Endothelial cell of umbilical vein (primary cell): Measurements from ENCODE around the gene APMAP.

Source experiments
- CTCF ChIP-seq, 2 donors: IDR thresholded peaks; 1 replicate in 1 of 2; 2 replicates in 1 of 2; pipeline ENCODE4 v1.5.1; 2011; ENCODE audit warnings: low read length in 2 of 2, mild to moderate bottlenecking in 2 of 2, moderate library complexity in 2 of 2, control low read depth in 1 of 2, inconsistent platforms in 1 of 2, low read depth in 1 of 2; ENCODE audit not compliant: insufficient read depth in 1 of 2; ENCODE audit errors: extremely low read depth in 1 of 2
- EZH2 ChIP-seq: IDR thresholded peaks from 2 replicates; pipeline ENCODE4 v1.6.1; 2012; ENCODE audit warnings: borderline replicate concordance, low read depth, mild to moderate bottlenecking, moderate library complexity, low read length, inconsistent platforms; ENCODE audit not compliant: severe bottlenecking
- FOS ChIP-seq: IDR thresholded peaks from 2 replicates; pipeline ENCODE4 v1.6.1; 2011; ENCODE audit warnings: mild to moderate bottlenecking, low read length, moderate library complexity, borderline replicate concordance; ENCODE audit not compliant: insufficient read depth

- no peak for TF ChIP-seq CTCF (IDR thresholded peaks at IDR 0.05; ENCODE audit: extremely low read depth in 1 of 2, insufficient read depth in 1 of 2, low read depth in 1 of 2, low read length in 2 of 2)
- TF ChIP-seq FOS: no peak
- TF ChIP-seq EZH2: no peak
These were observed 47.3 kb upstream of the APMAP start for GRCh38 chr20:25039697-25040437.
